ENCODE measurements around the gene NPIPB8.
A peak's percentile ranks its signal among the peaks of the same experiment; 100 is the strongest.
"Not testable (repeated sequence)": the region's sequence is repeated elsewhere in the genome, so short reads cannot be mapped to it uniquely, and the experiment has no call there.

The NPIPB8 gene

DNA sequence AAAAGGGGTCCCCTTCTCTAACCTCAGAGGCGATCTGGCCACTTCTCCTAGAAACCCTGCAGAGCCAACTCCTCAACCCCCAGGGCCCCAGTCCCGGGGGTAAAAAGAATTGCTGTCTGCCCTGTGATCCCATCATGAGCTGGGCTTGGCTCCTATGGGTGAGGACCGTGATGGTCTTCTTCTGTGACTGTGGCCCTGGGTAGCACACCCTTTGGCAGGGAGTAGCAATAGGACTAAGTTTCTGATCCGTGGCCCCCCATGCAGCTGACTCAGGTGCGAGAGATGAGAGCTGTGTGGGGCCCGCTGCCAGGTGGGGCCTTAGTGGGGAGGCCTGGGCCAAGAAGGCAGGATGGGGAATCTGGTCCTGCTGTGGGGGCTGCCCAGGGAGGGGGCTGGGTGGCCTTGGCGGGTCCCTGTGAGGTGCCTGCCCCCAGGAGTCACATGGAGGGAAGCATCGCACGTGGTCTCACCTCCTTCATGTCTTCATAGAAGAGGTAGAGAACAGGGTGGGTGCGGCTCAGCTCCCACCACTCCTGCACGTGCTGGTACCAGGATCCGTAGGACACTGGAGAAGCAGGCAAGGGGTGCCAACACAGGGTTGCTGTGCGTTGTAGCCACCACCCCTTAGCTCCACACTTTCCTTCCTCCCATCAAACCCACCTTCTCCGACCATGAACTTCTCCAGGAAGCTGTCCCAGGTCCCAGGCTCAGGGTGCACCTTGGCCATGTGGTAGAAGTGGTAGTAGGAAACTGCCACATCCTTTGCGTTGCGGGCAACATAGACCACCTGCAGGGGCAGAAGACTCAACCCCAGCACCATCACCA, 31.4 kb upstream of the NPIPB8 start:
- no peak for DNase-seq

- DNase-seq = no peak
Measured at GRCh38 chr16:28607116-28607623, 30.7 kb upstream of the NPIPB8 start.

DNA sequence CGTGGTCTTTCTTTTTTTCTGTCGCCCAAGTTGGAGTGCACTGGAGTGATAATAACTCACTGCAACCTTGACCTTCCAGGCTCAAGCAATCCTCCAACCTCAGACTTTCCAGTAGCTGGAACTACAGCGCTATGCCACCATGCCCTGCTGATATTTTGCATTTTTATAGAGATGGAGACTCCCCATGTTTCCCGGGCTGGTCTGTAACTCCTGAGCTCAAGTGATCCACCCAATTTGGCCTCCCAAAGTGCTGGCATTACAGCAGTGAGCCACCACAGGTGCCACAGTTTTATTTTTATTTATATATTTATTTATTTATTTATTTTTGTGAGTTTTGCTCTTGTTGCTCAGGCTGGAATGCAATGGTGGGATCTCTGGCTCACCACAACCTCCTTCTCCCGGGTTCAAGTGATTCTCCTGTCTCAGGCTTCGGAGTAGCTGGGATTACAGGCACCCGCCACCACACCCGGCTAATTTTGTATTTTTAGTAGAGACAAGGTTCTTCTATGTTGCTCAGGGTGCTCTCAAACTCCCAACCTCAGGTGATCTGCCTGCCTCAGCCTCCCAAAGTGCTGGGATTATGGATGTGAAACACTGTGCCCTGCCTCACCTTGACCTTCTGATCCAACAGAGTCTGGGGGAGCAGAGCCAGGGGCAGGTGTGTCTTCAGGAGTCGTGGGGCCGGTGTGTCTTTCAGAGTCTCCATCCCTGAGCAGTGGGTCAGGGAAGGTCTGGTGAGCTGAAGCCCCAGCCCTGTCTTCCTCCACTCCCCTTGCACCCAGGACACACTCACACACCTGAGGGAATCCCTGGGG, 30.0 kb upstream of the NPIPB8 start:
- DNase-seq = not testable (repeated sequence)

DNA sequence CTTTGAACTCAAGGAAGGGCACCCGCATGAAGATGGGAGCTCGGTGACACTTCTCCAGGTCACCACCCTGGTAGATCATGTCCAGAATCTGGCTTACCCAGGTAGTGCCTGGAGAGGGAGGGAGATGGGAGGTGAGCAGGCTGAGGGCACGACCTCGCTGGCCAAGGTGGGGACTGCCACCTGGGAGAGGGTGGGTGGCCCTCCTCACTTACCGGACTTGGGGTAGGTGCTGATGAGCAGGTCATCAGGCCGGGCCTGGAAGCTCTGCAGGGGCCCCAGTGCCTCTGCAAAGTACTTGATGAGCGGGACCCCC, 29.4 kb upstream of the NPIPB8 start:
- not testable (repeated sequence) for DNase-seq

DNA sequence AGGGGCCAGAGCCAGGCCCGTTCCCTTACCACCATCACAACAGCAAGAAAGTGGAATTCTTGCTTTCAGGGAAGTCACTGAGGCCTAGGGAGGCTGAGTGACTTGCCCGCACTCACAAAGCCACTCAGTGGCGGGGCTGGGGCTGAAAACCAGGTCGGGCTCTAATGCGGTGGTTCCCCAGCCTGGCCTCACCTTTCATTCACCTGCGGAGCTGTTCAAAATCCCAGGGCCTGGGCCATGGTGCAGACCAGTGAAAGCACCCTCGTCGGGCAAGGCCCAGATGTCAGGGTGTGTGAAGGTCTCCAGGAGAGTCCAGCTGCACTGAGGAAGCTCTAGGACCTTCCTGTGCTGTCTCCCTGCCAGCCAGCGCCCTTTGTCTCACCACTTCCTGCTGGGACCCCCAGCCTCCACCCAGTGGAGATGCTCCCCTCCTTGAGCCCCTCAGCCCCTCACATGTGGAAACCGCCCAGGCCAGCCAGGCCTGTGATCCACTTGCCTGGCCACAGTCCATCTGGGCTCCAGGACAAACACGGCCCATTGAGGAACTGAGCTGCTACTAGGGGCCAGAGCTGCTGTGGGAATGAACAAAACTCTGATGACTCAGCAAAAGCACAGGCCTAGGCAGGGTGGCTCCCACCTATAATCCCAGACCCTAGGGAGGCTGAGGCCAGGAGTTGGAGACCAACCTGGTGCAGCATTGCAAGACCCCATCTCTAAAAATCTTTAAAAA, 28.8 kb upstream of the NPIPB8 start:
- peak in 9 of 56 donors; percentile 2 to 45 (median 11) for DNase-seq

DNA sequence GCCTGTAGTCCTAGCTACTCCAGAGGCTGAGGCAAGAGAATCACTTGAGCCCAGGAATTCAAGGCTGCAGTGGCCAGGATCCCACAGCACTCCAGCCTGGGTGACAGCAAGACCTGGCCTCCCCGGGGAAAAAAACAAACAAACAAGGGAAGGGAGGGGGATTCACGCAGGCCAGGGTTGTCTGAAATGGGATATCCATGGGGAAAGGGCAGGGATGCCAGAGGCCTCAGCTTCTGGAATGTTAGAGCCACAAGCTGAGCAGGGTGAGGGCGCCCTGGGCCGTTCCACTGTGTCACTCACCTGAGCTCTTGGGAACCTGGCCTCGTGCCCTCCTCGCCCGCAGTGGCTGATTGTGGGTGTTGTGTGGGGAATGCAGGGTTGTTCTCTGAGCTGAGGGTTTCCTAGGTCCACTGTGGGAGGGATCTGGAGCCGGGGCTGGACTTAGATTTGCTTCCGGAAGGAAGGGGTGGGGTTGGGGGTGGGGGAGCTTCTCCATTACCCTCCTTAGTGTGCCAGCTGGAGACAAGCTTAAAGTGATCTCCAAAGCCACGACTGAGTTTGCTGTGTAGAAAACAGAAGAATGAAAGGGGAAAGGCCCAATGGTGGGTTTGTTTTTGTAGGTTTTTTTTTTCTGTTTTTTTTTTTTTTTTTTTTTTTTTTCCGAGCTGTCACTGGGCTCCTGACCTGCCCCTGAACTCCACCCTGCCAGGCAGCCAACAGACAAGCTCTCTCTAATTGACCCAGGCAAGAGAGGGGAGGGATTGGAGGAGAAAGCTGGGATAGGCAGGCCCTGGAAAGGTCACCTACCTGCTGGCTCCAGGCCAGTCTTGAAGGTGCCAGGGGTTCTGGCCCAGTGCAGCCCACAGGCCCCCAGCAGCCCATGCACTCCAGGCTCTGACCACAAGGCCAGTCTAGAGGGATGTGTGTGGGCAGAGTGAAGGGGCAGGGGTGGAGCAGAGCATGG, 28.0 kb upstream of the NPIPB8 start, which contains the start of gene SULT1A1:
SULT1A1 (minus strand) TSS at position 414 of the 964 bp plus-strand sequence. CDS start 1,189 bp downstream, outside the sequence.
- peak in 3 of 56 donors; percentile 6 to 17 (median 8) for DNase-seq

GRCh38 chr16:28610595-28611191, 27.2 kb upstream of the NPIPB8 start:
- DNase-seq = no peak

DNA sequence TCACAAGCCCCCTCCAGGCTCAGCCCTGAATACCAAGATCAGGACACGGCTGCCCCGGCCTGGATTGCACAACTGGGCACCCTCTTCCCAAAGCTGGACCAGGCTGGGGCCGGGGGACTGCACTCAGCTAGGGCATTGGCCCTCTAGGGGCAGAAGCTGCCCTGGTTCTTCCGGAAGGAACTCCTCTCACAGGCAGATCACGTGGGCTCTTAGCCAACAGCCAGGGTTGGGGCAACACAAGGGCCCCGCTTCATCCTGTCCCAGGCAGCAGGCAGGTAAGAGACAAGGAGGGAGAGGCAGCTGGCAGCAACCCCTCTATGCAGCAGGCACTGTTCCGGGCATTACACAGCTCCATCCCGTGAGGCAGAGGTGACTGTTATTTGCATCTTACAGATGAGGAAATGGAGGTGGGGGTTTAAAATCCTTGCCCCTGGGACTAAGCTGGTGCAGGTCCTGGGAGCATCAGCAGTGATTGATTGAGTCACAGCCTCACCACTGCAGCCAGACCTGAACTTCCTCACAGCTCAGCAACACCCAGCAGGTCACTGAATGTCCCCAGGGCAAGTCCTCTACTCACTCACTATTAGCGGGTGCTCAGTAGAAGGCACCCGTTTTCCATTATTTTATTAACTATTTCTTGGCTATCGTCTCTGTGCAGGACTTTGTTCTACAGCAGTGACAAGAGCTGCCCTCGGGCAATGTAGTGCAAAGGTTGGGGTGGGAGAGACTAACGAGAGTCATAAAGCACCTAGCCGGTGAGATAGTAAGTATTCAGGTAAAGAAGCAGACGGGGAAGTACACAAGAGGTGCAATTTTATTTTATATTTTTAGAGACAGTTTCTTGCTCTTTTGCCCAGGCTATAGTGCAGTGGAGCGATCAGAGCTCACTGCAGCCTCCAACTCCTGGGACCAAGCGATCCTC, 25.2 kb upstream of the NPIPB8 start:
- not testable (repeated sequence) for DNase-seq

- not testable (repeated sequence) for DNase-seq
Measured at GRCh38 chr16:28613912-28614311, 24.0 kb upstream of the NPIPB8 start.

DNA sequence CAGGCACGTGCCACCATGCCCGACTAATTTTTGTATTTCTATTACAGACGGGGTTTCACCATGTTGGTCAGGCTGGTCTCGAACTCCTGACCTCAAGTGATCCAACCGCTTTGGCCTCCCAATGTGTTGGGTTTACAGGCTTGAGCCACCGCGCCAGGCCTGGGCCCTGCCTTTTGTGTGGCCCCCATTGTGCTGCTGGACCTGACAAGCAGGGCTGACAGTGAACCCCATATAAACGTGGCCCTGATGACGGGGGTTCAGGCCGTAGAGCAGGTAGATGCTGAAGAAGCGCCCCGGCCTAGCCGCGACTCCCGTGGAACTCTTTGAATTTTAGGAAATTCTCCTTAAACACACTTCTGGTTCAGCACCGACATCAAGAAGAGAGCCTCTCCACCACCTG, 23.3 kb upstream of the NPIPB8 start:
- not testable (repeated sequence) for DNase-seq

DNA sequence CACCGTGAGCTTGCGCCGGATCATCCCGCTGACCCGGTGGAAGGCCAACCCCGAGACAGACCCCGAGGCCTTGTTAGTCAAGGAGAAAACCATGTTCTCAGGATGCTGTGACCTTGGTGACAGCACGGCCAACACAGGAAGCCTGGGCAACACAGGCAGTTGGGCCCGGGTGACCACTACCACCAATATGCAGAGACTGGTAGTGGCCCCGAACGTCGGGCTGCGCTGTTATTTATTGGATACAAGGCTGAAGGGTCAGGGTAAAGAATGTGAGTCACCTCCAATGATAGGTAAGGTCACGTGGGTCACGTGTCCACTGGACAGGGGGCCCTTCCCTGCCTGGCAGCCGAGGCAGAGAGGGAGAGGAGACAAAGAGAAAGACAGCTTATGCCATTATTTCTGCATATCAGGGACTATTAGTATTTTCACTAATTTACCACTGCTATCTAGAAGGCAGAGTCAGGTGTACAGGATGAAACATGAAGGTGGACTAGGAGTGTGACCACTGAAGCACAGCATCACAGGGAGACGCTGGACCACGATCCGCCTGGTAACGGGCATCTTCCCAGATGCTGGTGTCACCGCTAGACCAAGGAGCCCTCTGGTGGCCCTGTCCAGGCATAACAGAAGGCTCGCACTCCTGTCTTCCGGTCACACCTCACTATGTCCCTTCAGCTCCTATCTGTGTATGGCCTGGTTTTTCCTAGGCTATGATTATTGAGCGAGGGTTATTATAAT, 22.2 kb upstream of the NPIPB8 start:
- peak in 19 of 56 donors; percentile 5 to 48 (median 16) for DNase-seq

DNA sequence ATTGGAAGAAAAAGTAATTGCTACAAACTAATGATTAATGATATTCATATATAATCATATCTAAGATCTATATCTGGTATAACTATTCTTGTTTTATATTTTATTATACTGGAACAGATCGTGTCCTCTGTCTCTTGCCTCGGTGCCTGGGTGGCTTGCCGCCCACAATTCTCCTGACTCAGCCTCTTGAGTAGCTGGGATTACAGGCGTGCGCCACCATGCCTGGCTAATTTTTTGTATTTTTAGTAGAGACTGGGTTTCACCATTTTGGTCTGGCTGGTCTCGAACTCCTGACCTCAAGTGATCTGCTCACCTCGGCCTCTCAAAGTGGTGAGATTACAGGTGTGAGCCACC, 21.7 kb upstream of the NPIPB8 start:
- DNase-seq = not testable (repeated sequence)

DNA sequence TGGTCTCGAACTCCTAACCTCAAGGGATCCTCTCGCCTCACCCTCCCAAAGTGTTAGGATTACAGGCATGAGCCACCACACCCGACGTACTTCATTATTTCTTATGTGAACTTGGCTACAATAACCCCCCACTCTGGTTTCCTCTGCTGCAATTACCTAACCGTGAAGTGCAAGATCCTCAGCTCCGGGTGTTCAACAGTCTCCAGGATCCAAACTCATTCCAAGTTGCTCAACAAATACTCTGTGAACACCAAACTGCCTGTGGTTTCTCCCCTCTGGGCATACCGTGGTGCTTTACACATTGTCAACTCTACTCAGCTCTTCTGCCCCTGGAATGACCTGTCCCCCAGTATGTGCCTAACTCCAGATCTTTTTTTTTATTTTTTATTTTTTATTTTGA, 21.2 kb upstream of the NPIPB8 start:
- no peak for DNase-seq

- no peak for DNase-seq
Measured at GRCh38 chr16:28617874-28618273, 20.0 kb upstream of the NPIPB8 start.

- not testable (repeated sequence) for DNase-seq
Measured at GRCh38 chr16:28620316-28620715, 17.5 kb upstream of the NPIPB8 start.

DNA sequence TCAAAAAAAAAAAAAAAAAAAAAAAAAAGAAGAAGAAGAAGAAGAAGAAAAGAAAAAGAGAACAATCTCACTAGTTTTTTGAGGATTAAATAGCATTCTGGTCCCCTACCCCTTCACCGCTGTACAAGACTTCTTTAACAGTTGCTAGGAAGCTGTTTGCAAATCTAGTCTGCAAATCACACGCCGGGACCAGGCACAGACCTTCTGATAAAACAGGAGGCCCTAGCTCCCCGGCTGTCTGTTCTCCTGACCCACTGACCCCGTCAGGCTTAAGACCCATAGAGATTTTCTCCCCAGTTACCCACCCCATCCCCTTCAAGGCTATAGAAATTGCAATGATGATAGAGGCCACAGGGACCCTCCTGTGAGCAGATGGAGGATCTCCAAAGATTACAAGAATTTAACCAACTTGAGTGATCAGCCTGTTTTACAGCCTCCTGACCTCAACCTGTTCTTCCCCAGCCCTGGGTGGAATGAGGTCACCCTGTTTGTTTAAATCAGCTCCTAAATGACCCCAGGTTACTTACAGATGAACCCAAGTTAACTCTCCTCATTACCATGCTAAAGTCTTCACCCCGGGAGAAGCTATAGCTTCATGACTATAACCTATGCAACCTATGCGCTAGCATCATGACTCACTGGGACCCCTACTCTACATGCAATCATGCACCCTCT, 16.2 kb upstream of the NPIPB8 start:
- no peak for DNase-seq

GRCh38 chr16:28622532-28623171, 15.2 kb upstream of the NPIPB8 start:
- not testable (repeated sequence) for DNase-seq

All from nucleus accumbens (tissue), 56 donors.